Transverse colon (tissue), 4 donors: Measurements from ENCODE around the gene OSBPL10.

Source experiments
- EP300 ChIP-seq: sonication (generic); formaldehyde crosslinking; IDR thresholded peaks from one replicate; pipeline ENCODE4 v1.6.1; 2017; ENCODE audit warnings: antibody characterized with exemption, low read depth
- POLR2AphosphoS5 ChIP-seq, 3 donors: sonication (generic); formaldehyde crosslinking; IDR thresholded peaks; one replicate each; pipeline ENCODE4 v1.6.1; 2016; ENCODE audit warnings: antibody characterized with exemption in 3 of 3
- TF ChIP-seq, protein P1 (sequence below), 5 experiments: fragments of 200-600 bp in 3 of 5; fragments of 450-650 bp in 2 of 5; sonication (generic) in 3 of 5; IDR thresholded peaks; 1 replicate in 2 of 5; 2 replicates in 3 of 5; pipeline ENCODE4 v1.5.1; 2016 to 2017; ENCODE audit warnings: antibody characterized with exemption in 5 of 5, inconsistent platforms in 3 of 5, mild to moderate bottlenecking in 2 of 5, moderate library complexity in 1 of 5

DNA sequence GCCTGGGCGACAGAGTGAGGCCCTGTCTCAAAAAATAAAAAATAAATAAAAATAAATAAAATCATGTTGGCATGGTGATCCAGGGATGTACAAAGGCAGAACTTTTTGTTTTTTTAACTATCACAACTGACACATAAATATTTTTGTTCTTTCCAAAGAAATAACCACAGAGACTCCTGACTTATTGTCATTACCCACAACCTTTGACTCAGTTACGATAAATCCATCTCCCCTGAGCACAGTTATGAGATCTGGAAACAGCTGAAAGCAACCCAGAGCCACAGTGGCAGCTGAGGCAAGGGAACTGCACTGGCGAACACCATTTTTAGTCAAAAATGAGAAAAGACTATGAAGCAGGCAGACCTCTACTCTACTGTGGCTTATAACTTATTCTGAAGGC is 24.0 kb downstream of the OSBPL10 start:
- TF ChIP-seq, protein P1, sequence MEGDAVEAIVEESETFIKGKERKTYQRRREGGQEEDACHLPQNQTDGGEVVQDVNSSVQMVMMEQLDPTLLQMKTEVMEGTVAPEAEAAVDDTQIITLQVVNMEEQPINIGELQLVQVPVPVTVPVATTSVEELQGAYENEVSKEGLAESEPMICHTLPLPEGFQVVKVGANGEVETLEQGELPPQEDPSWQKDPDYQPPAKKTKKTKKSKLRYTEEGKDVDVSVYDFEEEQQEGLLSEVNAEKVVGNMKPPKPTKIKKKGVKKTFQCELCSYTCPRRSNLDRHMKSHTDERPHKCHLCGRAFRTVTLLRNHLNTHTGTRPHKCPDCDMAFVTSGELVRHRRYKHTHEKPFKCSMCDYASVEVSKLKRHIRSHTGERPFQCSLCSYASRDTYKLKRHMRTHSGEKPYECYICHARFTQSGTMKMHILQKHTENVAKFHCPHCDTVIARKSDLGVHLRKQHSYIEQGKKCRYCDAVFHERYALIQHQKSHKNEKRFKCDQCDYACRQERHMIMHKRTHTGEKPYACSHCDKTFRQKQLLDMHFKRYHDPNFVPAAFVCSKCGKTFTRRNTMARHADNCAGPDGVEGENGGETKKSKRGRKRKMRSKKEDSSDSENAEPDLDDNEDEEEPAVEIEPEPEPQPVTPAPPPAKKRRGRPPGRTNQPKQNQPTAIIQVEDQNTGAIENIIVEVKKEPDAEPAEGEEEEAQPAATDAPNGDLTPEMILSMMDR (IDR thresholded peaks at IDR 0.05) = no peak
- no peak for TF ChIP-seq EP300
- TF ChIP-seq POLR2AphosphoS5 (IDR thresholded peaks at IDR 0.05) = no peak
